Fibroblast of lung (primary cell): ENCODE results near the gene MLLT10. TPM values are rescaled to one million over a fixed set of nuclear protein-coding genes. Genes with fewer than 3 reads are reported as not detected.
A peak's percentile ranks its signal among the peaks of the same experiment; 100 is the strongest.

Experiments used
- DNase-seq, 2 donors: peaks; one replicate each; pipeline versions ENCODE4 v3.0.0 to v3.0.0-alpha.2; 2010; ENCODE audit warnings: low read depth in 2 of 2
- H2AFZ ChIP-seq: 2 replicates; pipeline ENCODE4 v1.5.1; 2012; ENCODE audit warnings: low read length, control low read depth, inconsistent platforms
- H3K27ac ChIP-seq: 2 replicates; pipeline ENCODE4 v1.5.1; 2011; ENCODE audit warnings: low read length, control low read depth; ENCODE audit not compliant: insufficient read depth
- H3K27me3 ChIP-seq: 2 replicates; pipeline ENCODE4 v1.5.1; 2011; ENCODE audit warnings: mild to moderate bottlenecking, low read length; ENCODE audit not compliant: control insufficient read depth, insufficient read depth
- H3K36me3 ChIP-seq: 2 replicates; pipeline ENCODE4 v1.5.1; 2011; ENCODE audit warnings: low read length; ENCODE audit not compliant: control insufficient read depth, insufficient read depth
- H3K4me1 ChIP-seq: 2 replicates; pipeline ENCODE4 v1.5.1; 2011; ENCODE audit warnings: low read length; ENCODE audit not compliant: control insufficient read depth, insufficient read depth; ENCODE audit errors: extremely low read depth
- H3K4me2 ChIP-seq: 2 replicates; pipeline ENCODE4 v1.5.1; 2011; ENCODE audit warnings: low read length, control low read depth; ENCODE audit not compliant: insufficient read depth; ENCODE audit errors: extremely low read depth
- H3K4me3 ChIP-seq, 4 experiments: fragments of 200-600 bp in 1 of 4; sonication (generic) in 1 of 4; replicated peaks in 1 of 4; 2 replicates each; pipeline ENCODE4 v1.5.1; 2011 to 2016; ENCODE audit warnings: low read length in 4 of 4, low read depth in 3 of 4, mild to moderate bottlenecking in 3 of 4, control low read depth in 2 of 4, inconsistent platforms in 1 of 4, mixed read lengths in 1 of 4; ENCODE audit not compliant: insufficient read depth in 1 of 4; ENCODE audit errors: control extremely low read depth in 1 of 4
- H3K79me2 ChIP-seq: 2 replicates; pipeline ENCODE4 v1.5.1; 2012; ENCODE audit warnings: mild to moderate bottlenecking, low read length, inconsistent platforms; ENCODE audit not compliant: control insufficient read depth, insufficient read depth
- H3K9ac ChIP-seq: 2 replicates; pipeline ENCODE4 v1.5.1; 2011; ENCODE audit warnings: mild to moderate bottlenecking, low read length, control low read depth; ENCODE audit not compliant: insufficient read depth
- H3K9me3 ChIP-seq: 2 replicates; pipeline ENCODE4 v1.5.1; 2012; ENCODE audit warnings: low read depth, low read length; ENCODE audit not compliant: control insufficient read depth, insufficient read depth
- H4K20me1 ChIP-seq: 2 replicates; pipeline ENCODE4 v1.5.1; 2011; ENCODE audit warnings: low read length; ENCODE audit not compliant: control insufficient read depth, insufficient read depth; ENCODE audit errors: extremely low read depth
- EZH2 ChIP-seq: IDR thresholded peaks from 2 replicates; pipeline ENCODE4 v1.5.1; 2012; ENCODE audit warnings: low read length, control low read depth, mild to moderate bottlenecking; ENCODE audit errors: missing control alignments
- polyA plus RNA-seq, 2 donors: library from polyadenylated mRNA; depleted of rRNA in 1 of 2; stranded (reverse) in 1 of 2; unstranded in 1 of 2; fragments of >200 nt; gene quantifications; 2 replicates each; pipeline ENCODE4 v1.2.1, GENCODE V29; 2011 to 2012; ENCODE audit warnings: missing spikeins in 1 of 2
- total RNA-seq: library from RNA; depleted of rRNA; stranded (reverse); fragments of >200 nt; gene quantifications from 2 replicates; pipeline ENCODE4 v1.2.1, GENCODE V29; 2014
- TF ChIP-seq, protein P1 (sequence below), 2 donors: IDR thresholded peaks in 1 of 2; conservative IDR thresholded peaks in 1 of 2; 1 replicate in 1 of 2; 2 replicates in 1 of 2; pipeline ENCODE4 v1.5.1; 2011 to 2012; ENCODE audit warnings: low read length in 2 of 2, control low read depth in 1 of 2, inconsistent platforms in 1 of 2, low read depth in 1 of 2, mild to moderate bottlenecking in 1 of 2

The MLLT10 gene
- total and polyA plus RNA-seq, 2 donors (not counting 1 experiment from before 2014, with no cell fraction given), result 25.6 to 56.3 TPM

DNA sequence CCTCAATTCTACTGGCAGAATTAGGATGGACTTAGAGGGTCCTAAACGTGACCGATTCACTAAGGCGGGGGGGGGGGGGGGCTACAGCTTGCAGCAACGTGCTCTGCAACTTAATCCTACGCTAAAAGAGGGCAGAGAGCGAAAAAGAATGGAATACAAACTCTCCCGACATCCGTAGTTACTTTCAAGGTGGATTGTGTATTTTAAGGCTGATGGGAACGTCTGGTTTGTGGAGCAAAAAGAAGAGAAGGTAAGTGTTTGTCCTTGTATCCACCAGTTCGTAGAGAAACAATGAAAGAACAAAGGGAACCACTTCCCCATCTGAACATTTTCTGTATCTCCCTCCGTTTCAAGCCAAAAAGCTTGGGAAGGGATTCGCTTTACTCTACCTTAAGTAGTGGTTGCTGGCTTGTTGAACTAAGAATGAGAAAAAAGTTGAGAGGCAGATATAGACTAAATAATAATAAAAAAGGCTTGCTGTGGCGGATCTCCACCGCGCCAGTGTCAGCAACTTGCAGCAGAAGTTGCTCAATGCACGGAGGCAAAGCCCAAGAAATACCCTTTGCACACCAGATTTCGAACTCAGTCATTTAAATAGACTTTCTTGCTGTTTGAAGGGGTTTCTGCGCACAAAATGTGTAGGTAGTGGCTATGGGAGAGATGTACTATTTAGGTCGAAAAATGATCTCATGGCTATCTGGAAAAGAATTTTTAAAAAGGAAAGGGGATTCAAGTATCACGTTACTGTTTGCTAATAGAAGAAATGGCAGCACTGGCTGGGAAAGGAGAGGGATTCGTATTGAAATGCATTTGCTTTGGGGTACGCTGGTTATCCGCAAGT, 9.3 kb upstream of the MLLT10 start:
- Histone ChIP-seq H3K4me2 (peak overlapping the region; percentile 94), H3K27ac (peak overlapping the region; percentile 93), H3K27me3 (no peaks in the 10 kb centered on the region), H3K4me3 (peak overlapping the region; percentile 54 to 75 (median 66)), H3K36me3 (no peaks in the 10 kb centered on the region), H3K4me1 (no peaks in the 10 kb centered on the region), H3K9me3 (no peaks in the 10 kb centered on the region), H4K20me1 (no peaks in the 10 kb centered on the region), H2AFZ (peak overlapping the region; percentile 79), H3K9ac (no peak overlapping the region), H3K79me2 (no peaks in the 10 kb centered on the region)
- peak; percentile 68 to 85 for DNase-seq
- TF ChIP-seq EZH2, result no peak
- TF ChIP-seq, protein P1, sequence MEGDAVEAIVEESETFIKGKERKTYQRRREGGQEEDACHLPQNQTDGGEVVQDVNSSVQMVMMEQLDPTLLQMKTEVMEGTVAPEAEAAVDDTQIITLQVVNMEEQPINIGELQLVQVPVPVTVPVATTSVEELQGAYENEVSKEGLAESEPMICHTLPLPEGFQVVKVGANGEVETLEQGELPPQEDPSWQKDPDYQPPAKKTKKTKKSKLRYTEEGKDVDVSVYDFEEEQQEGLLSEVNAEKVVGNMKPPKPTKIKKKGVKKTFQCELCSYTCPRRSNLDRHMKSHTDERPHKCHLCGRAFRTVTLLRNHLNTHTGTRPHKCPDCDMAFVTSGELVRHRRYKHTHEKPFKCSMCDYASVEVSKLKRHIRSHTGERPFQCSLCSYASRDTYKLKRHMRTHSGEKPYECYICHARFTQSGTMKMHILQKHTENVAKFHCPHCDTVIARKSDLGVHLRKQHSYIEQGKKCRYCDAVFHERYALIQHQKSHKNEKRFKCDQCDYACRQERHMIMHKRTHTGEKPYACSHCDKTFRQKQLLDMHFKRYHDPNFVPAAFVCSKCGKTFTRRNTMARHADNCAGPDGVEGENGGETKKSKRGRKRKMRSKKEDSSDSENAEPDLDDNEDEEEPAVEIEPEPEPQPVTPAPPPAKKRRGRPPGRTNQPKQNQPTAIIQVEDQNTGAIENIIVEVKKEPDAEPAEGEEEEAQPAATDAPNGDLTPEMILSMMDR (conservative IDR thresholded peaks at IDR 0.05 in 1 of 2, IDR thresholded peaks at IDR 0.05 in 1 of 2; ENCODE audit: low read depth in 1 of 2, low read length in 2 of 2), result no peak

DNA sequence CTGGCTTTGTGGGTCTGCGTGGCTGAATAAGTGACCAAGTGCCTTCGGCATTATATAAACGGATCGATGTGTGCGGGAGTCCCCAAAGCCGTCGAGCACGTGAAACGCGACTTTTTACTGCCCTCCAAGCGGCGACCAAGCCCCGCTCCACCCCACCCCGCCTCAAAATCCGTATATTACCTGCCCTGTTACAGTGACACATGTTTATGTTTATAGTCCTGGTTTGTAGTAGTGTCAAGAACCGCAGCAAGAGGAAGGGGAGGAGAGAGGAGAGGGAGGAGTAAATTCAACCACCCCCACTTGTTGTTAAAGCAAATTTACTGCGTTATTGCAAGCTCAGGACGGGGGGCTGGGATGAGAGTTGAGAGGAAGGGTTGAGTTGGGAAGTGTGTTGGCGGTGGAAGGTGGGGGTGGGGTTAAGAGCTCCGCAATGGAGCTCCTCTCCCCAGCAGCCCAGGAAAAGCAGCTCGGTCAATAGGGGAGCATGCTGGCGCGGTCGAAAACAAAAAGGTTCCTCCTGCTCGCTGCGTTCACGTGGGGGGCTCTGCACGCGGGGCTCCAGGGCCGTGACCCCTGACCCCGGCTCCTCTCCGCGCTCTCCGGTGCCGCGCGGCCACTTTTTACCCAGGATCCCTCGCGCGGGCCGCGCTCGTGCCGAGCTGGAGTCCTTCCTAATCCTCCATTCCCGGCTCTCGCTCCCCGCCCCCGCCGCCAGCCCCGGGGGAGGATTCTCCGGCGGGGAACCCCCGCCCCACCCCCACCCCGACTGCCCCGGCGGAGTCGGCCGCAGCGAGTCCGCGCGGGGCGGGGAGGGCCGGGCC, 8.5 kb upstream of the MLLT10 start, which contains the start of gene SKIDA1:
TSS of gene SKIDA1 (minus strand) at position 316 of the 821 bp plus-strand sequence. CDS start 7,860 bp downstream, outside the sequence.
- TF ChIP-seq, protein P1 (conservative IDR thresholded peaks at IDR 0.05 in 1 of 2, IDR thresholded peaks at IDR 0.05 in 1 of 2; ENCODE audit: low read depth in 1 of 2, low read length in 2 of 2), result no peak
- TF ChIP-seq EZH2, result no peak
- no peaks in the 10 kb centered on the region for H3K4me1 ChIP-seq
- H3K36me3 ChIP-seq, result no peaks in the 10 kb centered on the region
- H4K20me1 ChIP-seq, result no peaks in the 10 kb centered on the region
- no peaks in the 10 kb centered on the region for H3K27me3 ChIP-seq
- peak within 1 kb of the TSS; percentile 93 for H3K27ac ChIP-seq
- H3K9me3 ChIP-seq, result no peaks in the 10 kb centered on the region
- peak within 1 kb of the TSS; percentile 54 to 75 (median 67) for H3K4me3 ChIP-seq
- DNase-seq, result peak; percentile 96 to 97
- H3K79me2 ChIP-seq, result no peaks in the 10 kb centered on the region
- H3K9ac ChIP-seq, result peak within 1 kb of the TSS; percentile 61
- H2AFZ ChIP-seq, result peak within 1 kb of the TSS; percentile 79
- peak within 1 kb of the TSS; percentile 94 for H3K4me2 ChIP-seq
